ENCODE data around the gene CEP85.
"Not testable (repeated sequence)": the region's sequence is repeated elsewhere in the genome, so short reads cannot be mapped to it uniquely, and the experiment has no call there.

The CEP85 gene

GRCh38 chr1:26289158-26290059 is 55.4 kb downstream of the CEP85 start:
- no peak overlapping the region for H3K4me3 ChIP-seq (ENCODE audit: low read length)
- no peak for DNase-seq (ENCODE audit: low read depth)
- TF ChIP-seq, protein P1, sequence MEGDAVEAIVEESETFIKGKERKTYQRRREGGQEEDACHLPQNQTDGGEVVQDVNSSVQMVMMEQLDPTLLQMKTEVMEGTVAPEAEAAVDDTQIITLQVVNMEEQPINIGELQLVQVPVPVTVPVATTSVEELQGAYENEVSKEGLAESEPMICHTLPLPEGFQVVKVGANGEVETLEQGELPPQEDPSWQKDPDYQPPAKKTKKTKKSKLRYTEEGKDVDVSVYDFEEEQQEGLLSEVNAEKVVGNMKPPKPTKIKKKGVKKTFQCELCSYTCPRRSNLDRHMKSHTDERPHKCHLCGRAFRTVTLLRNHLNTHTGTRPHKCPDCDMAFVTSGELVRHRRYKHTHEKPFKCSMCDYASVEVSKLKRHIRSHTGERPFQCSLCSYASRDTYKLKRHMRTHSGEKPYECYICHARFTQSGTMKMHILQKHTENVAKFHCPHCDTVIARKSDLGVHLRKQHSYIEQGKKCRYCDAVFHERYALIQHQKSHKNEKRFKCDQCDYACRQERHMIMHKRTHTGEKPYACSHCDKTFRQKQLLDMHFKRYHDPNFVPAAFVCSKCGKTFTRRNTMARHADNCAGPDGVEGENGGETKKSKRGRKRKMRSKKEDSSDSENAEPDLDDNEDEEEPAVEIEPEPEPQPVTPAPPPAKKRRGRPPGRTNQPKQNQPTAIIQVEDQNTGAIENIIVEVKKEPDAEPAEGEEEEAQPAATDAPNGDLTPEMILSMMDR (IDR thresholded peaks at IDR 0.05; ENCODE audit: insufficient read depth, low read depth, low read length, missing control alignments): no peak

GRCh38 chr1:26290122-26290881 is 56.3 kb downstream of the CEP85 start:
- no peak for DNase-seq (ENCODE audit: low read depth)
- no peak overlapping the region for H3K4me3 ChIP-seq (ENCODE audit: low read length)
- TF ChIP-seq, protein P1 (IDR thresholded peaks at IDR 0.05; ENCODE audit: insufficient read depth, low read depth, low read length, missing control alignments): no peak

GRCh38 chr1:26290882-26291261 is 56.9 kb downstream of the CEP85 start:
- TF ChIP-seq, protein P1 (IDR thresholded peaks at IDR 0.05; ENCODE audit: insufficient read depth, low read depth, low read length, missing control alignments): no peak
- H3K4me3 ChIP-seq (ENCODE audit: low read length): no peak overlapping the region
- DNase-seq (ENCODE audit: low read depth): no peak

GRCh38 chr1:26291433-26291832 is 57.4 kb downstream of the CEP85 start:
- TF ChIP-seq, protein P1 (IDR thresholded peaks at IDR 0.05; ENCODE audit: insufficient read depth, low read depth, low read length, missing control alignments): no peak
- DNase-seq (ENCODE audit: low read depth): no peak
- no peak overlapping the region for H3K4me3 ChIP-seq (ENCODE audit: low read length)

DNA sequence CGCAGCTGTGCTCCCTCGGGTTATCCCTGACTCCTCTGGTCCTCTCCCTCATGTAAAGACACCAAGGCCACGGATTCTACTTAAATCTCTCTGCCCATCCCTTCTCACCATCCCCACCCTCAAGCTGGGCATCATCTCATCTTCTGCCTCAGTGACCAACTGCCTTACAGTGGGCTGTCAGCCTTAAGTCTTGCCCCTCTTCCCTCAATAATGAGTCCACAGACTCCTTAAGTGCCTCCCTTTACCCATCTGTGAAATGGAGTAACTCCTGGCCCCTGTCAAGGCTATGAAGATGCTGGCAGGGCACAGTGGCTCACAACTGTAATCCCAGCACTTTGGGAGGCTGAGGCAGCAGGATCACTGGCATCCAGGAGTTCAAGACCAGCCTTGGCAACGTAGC is 57.9 kb downstream of the CEP85 start:
- TF ChIP-seq, protein P1 (IDR thresholded peaks at IDR 0.05; ENCODE audit: insufficient read depth, low read depth, low read length, missing control alignments): no peak
- no peak overlapping the region for H3K4me3 ChIP-seq (ENCODE audit: low read length)
- DNase-seq (ENCODE audit: low read depth): no peak

DNA sequence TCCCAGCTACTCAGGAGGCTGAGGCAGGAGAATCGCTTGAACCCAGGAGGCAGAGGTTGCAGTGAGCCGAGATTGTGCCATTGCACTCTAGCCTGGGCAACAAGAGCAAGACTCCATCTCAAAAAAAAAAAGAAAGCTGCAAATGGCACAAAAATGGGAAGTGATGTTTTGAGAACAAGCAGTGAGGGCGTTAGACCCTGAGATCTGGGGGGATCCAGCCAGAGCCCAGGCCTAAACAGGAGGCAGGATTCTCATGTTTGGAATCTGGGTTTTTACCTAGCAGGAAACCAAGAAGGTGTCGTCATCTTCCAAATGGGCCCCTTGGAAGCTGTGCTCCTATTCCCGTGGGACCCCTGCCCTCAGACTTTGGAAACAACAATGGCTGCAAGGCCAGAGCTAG is 58.7 kb downstream of the CEP85 start:
- DNase-seq (ENCODE audit: low read depth); H3K4me3 ChIP-seq (ENCODE audit: low read length): not testable (repeated sequence)

DNA sequence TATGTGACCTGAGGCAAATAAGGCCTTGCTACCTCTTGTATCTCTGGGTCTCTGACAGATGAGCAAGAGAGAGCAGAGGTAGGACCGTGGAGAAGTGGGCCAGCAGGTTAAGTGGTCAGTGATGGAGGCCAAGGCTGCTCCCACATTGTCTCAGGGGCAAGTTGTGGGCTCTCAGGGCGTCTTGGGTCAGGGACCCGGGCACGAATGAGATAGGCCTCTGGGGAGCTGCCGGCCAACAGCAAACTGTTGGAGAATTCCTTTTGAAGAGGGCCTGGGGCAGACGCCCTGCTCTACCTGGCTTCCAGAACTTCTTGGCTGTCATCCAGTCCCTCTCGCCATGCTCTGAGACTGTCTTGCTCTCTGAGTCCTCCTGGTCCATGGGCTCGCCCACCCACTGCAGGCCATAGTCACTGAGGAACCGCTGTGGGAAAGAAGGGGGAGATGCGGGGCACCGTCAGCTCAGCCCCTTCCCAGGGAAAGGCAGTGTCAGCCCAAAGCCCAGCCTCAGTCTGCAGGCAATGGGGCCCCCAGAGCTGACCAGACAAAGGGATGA is 60.0 kb downstream of the CEP85 start:
- H3K4me3 ChIP-seq (ENCODE audit: low read length): no peak overlapping the region
- TF ChIP-seq, protein P1 (IDR thresholded peaks at IDR 0.05; ENCODE audit: insufficient read depth, low read depth, low read length, missing control alignments): no peak
- no peak for DNase-seq (ENCODE audit: low read depth)
